HepG2 (cell line): ENCODE data around the gene KBTBD2.

Experiments used
- CTCF ChIP-seq: sonication (generic); formaldehyde crosslinking; IDR thresholded peaks from 2 replicates; pipeline ENCODE4 v1.5.0; 2020; ENCODE audit warnings: mild to moderate bottlenecking, missing genetic modification reagents, moderate library complexity
- DMTF1 ChIP-seq: sonication (generic); formaldehyde crosslinking; IDR thresholded peaks from 2 replicates; pipeline ENCODE4 v1.4.0; 2020; ENCODE audit warnings: mild to moderate bottlenecking, missing genetic modification reagents
- EZH2 ChIP-seq: conservative IDR thresholded peaks from 2 replicates; pipeline ENCODE4 v1.6.1; 2012; ENCODE audit warnings: mild to moderate bottlenecking, low read depth, low read length, moderate library complexity
- HNF1A ChIP-seq, 2 experiments: sonication (generic) in 1 of 2; formaldehyde crosslinking in 1 of 2; IDR thresholded peaks; 2 replicates each; pipeline versions ENCODE4 v1.4.0 to v1.6.1; 2016 to 2020; ENCODE audit warnings: borderline replicate concordance in 1 of 2, low read depth in 1 of 2, mild to moderate bottlenecking in 1 of 2, missing genetic modification reagents in 1 of 2
- HNF4A ChIP-seq: sonication (generic); formaldehyde crosslinking; IDR thresholded peaks from 2 replicates; pipeline ENCODE4 v1.4.0; 2020; ENCODE audit warnings: missing genetic modification reagents
- HNF4G ChIP-seq, 2 experiments: sonication (generic) in 1 of 2; formaldehyde crosslinking in 1 of 2; IDR thresholded peaks; 2 replicates each; pipeline versions ENCODE4 v1.4.0 to v1.6.1; 2011 to 2020; ENCODE audit warnings: borderline replicate concordance in 2 of 2, low read depth in 2 of 2, mild to moderate bottlenecking in 2 of 2, low read length in 1 of 2, missing genetic modification reagents in 1 of 2, moderate library complexity in 1 of 2
- IKZF4 ChIP-seq: sonication (generic); formaldehyde crosslinking; IDR thresholded peaks from 2 replicates; pipeline ENCODE4 v1.5.1; 2020; ENCODE audit warnings: borderline replicate concordance, mild to moderate bottlenecking, low read depth, missing genetic modification reagents; ENCODE audit errors: not compliant biosample characterization
- NR3C1 ChIP-seq: sonication (generic); formaldehyde crosslinking; IDR thresholded peaks from 2 replicates; pipeline ENCODE4 v1.4.0; 2020; ENCODE audit warnings: missing genetic modification reagents
- POLR2A ChIP-seq, 2 experiments: IDR thresholded peaks; 2 replicates each; pipeline ENCODE4 v1.6.1; 2011; ENCODE audit warnings: low read depth in 2 of 2, low read length in 2 of 2, mild to moderate bottlenecking in 1 of 2, moderate library complexity in 1 of 2; ENCODE audit not compliant: insufficient read depth in 1 of 2
- RBM22 ChIP-seq: fragments of 200-400 bp; formaldehyde crosslinking; optimal IDR thresholded peaks from 2 replicates; pipeline ENCODE3; 2017; ENCODE audit warnings: mild to moderate bottlenecking, low read length, moderate library complexity
- RFX5 ChIP-seq: IDR thresholded peaks from 2 replicates; pipeline ENCODE4 v1.6.1; 2011; ENCODE audit warnings: low read depth, low read length, improper control_type of control experiment
- SIX4 ChIP-seq: sonication (generic); formaldehyde crosslinking; IDR thresholded peaks from 2 replicates; pipeline ENCODE4 v1.4.0; 2020; ENCODE audit warnings: missing genetic modification reagents
- ZNF850 ChIP-seq: sonication (generic); formaldehyde crosslinking; conservative IDR thresholded peaks from 2 replicates; pipeline ENCODE4 v1.9.0; 2021; ENCODE audit warnings: mild to moderate bottlenecking, missing genetic modification reagents

- TF ChIP-seq CTCF (CRISPR knock-in tag), result no peak
- no peak for TF ChIP-seq POLR2A (IDR thresholded peaks at IDR 0.05; ENCODE audit: insufficient read depth in 1 of 2, low read depth in 2 of 2, low read length in 2 of 2)
- no peak for TF ChIP-seq RFX5
- TF ChIP-seq IKZF4 (CRISPR knock-in tag), result no peak
- TF ChIP-seq HNF4G (IDR thresholded peaks at IDR 0.05; ENCODE audit: borderline replicate concordance, low read depth, low read length), result no peak
- TF ChIP-seq HNF4G (CRISPR knock-in tag; IDR thresholded peaks at IDR 0.05; ENCODE audit: borderline replicate concordance, low read depth), result no peak
- no peak for TF ChIP-seq ZNF850
- TF ChIP-seq HNF1A (IDR thresholded peaks at IDR 0.05; ENCODE audit: low read depth), result no peak
- no peak for TF ChIP-seq HNF1A (CRISPR knock-in tag; IDR thresholded peaks at IDR 0.05; ENCODE audit: borderline replicate concordance)
- TF ChIP-seq HNF4A (CRISPR knock-in tag), result no peak
- no peak for TF ChIP-seq SIX4 (CRISPR knock-in tag)
- no peak for TF ChIP-seq RBM22
- no peak for TF ChIP-seq EZH2
- TF ChIP-seq DMTF1 (CRISPR knock-in tag), result no peak
- no peak for TF ChIP-seq NR3C1 (CRISPR knock-in tag)
Measured at GRCh38 chr7:32872421-32872820, 19.1 kb downstream of the KBTBD2 start.
